ENCODE data around the gene TNPO3. TPM values are rescaled to one million over a fixed set of nuclear protein-coding genes. Genes with fewer than 3 reads are reported as not detected.

TNPO3 gene
- total RNA-seq = 38.7 and 65.3 TPM in 2 replicates

GRCh38 chr7:129054438-129055293 is at the start of gene TNPO3:
TSS of gene TNPO3 (minus strand) at chr7:129055111. CDS start at chr7:129054770, 341 bp downstream.

GRCh38 chr7:128937647-128938543 is 117.0 kb downstream of the TNPO3 start, which contains the start of gene IRF5:
TSS of gene IRF5 (plus strand) at chr7:128937927. CDS start at chr7:128942082, 4,155 bp downstream.

GRCh38 chr7:128910569-128910945 is 144.4 kb downstream of the TNPO3 start, which contains the start of gene KCP:
TSS of gene KCP (minus strand) at chr7:128910709. CDS start at chr7:128910676, 33 bp downstream.

Other genes starting within 250 kb of the TNPO3 start
- gene FLNC, start 224.7 kb downstream of the TNPO3 start, total RNA-seq = 69.6 and 348 TPM in 2 replicates
- 70.9 and 75.5 TPM in 2 replicates for gene ATP6V1F, start 192.3 kb downstream of the TNPO3 start, total RNA-seq
- not detected in 2 replicates for gene KCP, start 144.4 kb downstream of the TNPO3 start, total RNA-seq
- gene IRF5, start 117.2 kb downstream of the TNPO3 start, total RNA-seq = under 0.01 and 0.19 TPM in 2 replicates
- under 0.01 TPM in 1 of 2 replicates, not detected in the other for gene TSPAN33, start 89.6 kb upstream of the TNPO3 start, total RNA-seq
- gene SMO, start 133.5 kb upstream of the TNPO3 start, total RNA-seq = 0.49 and 8.4 TPM in 2 replicates
- 6.2 and 24.1 TPM in 2 replicates for gene AHCYL2, start 169.9 kb upstream of the TNPO3 start, total RNA-seq

All from bladder microvascular endothelial cell (primary cell).